ENCODE data around the gene EEF2K. TPM values are rescaled to one million over a fixed set of nuclear protein-coding genes. Genes with fewer than 3 reads are reported as not detected.

EEF2K gene
- total RNA-seq, 1 donor from 2014 or later: 31.9 TPM

DNA sequence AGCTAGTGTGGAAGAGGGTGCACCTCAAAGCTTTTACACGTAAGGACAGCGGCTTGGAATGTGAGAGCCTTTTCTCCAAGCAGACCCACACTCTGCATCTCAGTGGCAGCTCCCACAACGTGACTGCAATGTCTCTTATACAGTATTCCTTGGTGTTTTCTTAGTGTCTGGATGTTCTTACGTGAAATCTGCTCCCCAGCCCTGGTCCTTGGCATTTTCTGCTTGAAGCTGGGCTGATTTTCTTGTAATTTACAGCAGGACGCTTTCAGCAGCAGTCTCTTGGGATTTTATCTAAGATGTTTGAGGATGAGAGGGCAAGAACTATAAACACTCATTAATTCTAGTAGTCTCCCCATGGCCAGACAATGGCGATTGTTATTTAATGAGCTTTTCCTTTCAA, 79.0 kb downstream of the EEF2K start:
- no peaks in the 10 kb centered on the region for H3K27me3 ChIP-seq
- peaks cover 32 to 59% of the 10 kb centered on the region in 2 donors for H3K36me3 ChIP-seq
- H3K4me1 ChIP-seq: no peaks in the 10 kb centered on the region
- TF ChIP-seq CTCF (IDR thresholded peaks at IDR 0.05): no peak
- no peak overlapping the region for H3K4me3 ChIP-seq
- intact Hi-C loops (cut with DNase I): no loop called here
- H3K9me3 ChIP-seq: no peaks in the 10 kb centered on the region
- no peak overlapping the region for H3K27ac ChIP-seq
- DNase-seq (ENCODE audit: low spot score in 2 of 2): no peak

DNA sequence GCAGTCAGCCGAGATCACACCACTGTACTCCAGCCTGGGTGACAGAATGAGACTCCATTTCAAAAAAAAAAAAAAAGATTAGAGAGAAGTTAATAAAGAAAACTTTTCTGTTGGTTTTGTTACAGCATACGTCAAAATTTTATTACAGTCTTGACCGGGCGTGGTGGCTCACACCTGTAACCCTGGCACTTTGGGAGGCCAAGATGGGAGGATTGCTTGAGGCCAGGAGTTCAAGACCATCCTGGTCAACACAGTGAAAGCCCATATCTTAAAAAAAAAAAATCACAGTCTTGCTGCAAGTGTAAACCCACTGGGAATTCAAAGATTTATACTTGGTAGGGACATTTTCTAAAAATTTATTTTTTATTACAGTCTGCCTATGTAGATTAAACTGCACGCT, 84.9 kb downstream of the EEF2K start:
- no peak overlapping the region for H3K4me3 ChIP-seq
- H3K36me3 ChIP-seq: peaks cover 0 to 4% of the 10 kb centered on the region in 2 donors
- H3K4me1 ChIP-seq: no peaks in the 10 kb centered on the region
- TF ChIP-seq CTCF (IDR thresholded peaks at IDR 0.05): no peak
- H3K27ac ChIP-seq: no peak overlapping the region
- H3K27me3 ChIP-seq: no peaks in the 10 kb centered on the region
- no peak for DNase-seq (ENCODE audit: low spot score in 2 of 2)
- no peaks in the 10 kb centered on the region for H3K9me3 ChIP-seq
- intact Hi-C loops (cut with DNase I): loop anchor here (10.0 kb wide), 1 partner anchor 216 kb away; no protein-coding TSS in a partner anchor

DNA sequence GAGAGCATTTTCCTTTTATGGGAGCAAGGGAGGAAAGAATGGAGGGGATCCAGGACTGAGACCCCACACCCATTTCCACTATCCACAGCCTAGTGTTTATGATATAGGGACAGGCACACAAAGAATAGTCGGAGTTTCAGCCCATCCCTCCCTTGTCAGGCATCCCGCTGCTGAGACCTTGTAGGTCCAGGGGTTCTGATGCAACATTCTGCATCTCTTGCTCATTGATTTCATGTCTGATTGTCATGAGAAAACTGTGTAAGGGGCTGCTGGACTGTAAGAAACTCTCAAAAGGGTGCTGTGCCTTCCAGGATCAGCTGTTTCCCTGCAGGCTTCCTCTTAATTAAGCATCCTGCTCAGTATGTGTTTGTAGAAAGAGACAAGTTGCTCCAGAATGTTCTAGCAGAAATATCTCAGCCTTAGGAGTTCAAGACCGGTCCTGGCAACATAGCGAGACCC, 85.8 kb downstream of the EEF2K start:
- H3K4me1 ChIP-seq: no peaks in the 10 kb centered on the region
- H3K27me3 ChIP-seq: no peaks in the 10 kb centered on the region
- no peak for TF ChIP-seq CTCF (IDR thresholded peaks at IDR 0.05)
- H3K27ac ChIP-seq: no peak overlapping the region
- intact Hi-C loops (cut with DNase I): loop anchor here (10.0 kb wide), 1 partner anchor 217 kb away; no protein-coding TSS in a partner anchor
- H3K36me3 ChIP-seq: no peaks in the 10 kb centered on the region
- H3K9me3 ChIP-seq: no peaks in the 10 kb centered on the region
- H3K4me3 ChIP-seq: no peak overlapping the region
- no peak for DNase-seq (ENCODE audit: low spot score in 2 of 2)

- Histone ChIP-seq H3K27ac (no peak overlapping the region), H3K4me3 (no peak overlapping the region), H3K4me1 (no peaks in the 10 kb centered on the region), H3K9me3 (no peaks in the 10 kb centered on the region), H3K27me3 (no peaks in the 10 kb centered on the region), H3K36me3 (no peaks in the 10 kb centered on the region)
- intact Hi-C loops (cut with DNase I): loop anchor here (10.0 kb wide), 1 partner anchor 218 kb away; no protein-coding TSS in a partner anchor
- DNase-seq (ENCODE audit: low spot score in 2 of 2): no peak
- TF ChIP-seq CTCF (IDR thresholded peaks at IDR 0.05): no peak
Observed at GRCh38 chr16:22292320-22292719, 86.2 kb downstream of the EEF2K start.

DNA sequence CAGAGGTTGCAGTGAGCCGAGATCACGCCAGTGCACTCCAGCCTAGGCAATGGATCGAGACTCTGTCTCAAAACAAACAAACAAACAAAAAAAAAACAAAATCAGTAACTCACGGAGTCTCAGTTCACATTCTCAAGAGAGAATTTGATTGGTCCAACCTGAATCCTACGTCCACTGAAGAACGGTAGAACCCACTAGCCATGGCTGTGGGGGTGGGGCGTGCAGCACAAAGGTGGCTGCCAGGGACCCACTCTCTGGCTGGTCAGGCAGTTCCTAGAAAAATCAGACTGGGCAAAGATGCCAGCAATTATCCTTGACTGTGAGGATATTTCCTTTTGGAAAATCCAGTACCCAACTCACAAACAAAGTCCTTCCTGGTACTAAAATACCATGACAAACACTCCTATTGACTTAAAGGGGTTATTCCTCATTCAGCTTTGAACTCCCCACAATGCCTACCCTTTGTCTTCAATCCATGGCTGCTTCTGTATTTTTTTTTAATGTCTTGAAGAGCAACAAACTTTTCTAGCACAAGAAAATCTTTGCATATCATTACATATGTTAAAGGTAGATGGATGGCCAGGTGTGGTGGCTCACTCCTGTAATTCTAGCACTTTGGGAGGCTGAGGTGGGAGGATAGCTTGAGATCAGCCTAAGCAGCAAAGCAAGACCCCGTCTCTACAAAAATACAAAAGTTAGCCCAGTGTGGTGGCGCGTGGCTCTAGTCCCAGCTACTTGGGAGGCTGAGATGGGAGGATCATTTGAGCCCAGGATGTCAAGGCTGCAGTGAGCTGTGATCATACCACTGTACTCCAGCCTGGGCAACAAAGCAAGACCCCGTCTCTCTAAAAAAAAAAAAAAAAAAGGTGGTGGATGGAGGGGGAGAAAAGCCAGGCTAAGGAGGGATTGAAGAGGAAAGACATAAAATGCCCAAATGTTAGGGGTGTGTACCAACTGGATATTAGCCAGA, 87.3 kb downstream of the EEF2K start:
- intact Hi-C loops (cut with DNase I): loop anchor here (10.0 kb wide), 1 partner anchor 219 kb away; no protein-coding TSS in a partner anchor
- Histone ChIP-seq H3K27ac (no peak overlapping the region), H3K9me3 (no peaks in the 10 kb centered on the region), H3K27me3 (no peaks in the 10 kb centered on the region), H3K4me3 (no peak overlapping the region), H3K4me1 (no peaks in the 10 kb centered on the region), H3K36me3 (no peaks in the 10 kb centered on the region)
- no peak for TF ChIP-seq CTCF (IDR thresholded peaks at IDR 0.05)
- no peak for DNase-seq (ENCODE audit: low spot score in 2 of 2)

Data from ascending aorta (tissue), 2 donors.